ENCODE data around the gene NUFIP1.
"Not testable (repeated sequence)": the region's sequence is repeated elsewhere in the genome, so short reads cannot be mapped to it uniquely, and the experiment has no call there.

DNA sequence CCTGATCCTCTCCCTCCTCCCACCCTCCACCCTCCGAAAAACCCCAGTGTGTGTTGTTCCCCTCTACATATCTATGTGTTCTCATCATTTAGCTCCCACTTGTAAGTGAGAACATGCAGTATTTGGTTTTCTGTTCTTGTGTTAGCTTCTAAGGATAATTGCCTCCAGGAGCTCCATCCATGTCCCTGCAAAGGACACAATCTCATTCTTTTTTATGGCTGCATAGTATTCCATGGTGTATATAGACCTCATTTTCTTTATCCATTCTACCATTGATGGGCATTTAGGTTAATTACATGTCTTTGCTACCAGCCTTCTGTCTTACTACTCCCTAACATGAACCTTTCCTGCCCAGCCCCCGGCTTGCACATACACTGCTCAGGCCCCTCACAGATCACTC is 91.0 kb downstream of the NUFIP1 start:
- TF ChIP-seq, protein P1, sequence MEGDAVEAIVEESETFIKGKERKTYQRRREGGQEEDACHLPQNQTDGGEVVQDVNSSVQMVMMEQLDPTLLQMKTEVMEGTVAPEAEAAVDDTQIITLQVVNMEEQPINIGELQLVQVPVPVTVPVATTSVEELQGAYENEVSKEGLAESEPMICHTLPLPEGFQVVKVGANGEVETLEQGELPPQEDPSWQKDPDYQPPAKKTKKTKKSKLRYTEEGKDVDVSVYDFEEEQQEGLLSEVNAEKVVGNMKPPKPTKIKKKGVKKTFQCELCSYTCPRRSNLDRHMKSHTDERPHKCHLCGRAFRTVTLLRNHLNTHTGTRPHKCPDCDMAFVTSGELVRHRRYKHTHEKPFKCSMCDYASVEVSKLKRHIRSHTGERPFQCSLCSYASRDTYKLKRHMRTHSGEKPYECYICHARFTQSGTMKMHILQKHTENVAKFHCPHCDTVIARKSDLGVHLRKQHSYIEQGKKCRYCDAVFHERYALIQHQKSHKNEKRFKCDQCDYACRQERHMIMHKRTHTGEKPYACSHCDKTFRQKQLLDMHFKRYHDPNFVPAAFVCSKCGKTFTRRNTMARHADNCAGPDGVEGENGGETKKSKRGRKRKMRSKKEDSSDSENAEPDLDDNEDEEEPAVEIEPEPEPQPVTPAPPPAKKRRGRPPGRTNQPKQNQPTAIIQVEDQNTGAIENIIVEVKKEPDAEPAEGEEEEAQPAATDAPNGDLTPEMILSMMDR (IDR thresholded peaks at IDR 0.05; ENCODE audit: low read length), result not testable (repeated sequence)
- not testable (repeated sequence) for TF ChIP-seq EZH2 (optimal IDR thresholded peaks at IDR 0.05; ENCODE audit: low read depth, low read length)
